ENCODE data around the gene NT5C1A. TPM values are rescaled to one million over a fixed set of nuclear protein-coding genes. Genes with fewer than 3 reads are reported as not detected.

NT5C1A gene
- total RNA-seq, 2 experiments from 2014 or later: 0.25 TPM; not detected in 1

- TF ChIP-seq CTCF (IDR thresholded peaks at IDR 0.05): no peak
These were observed 32.4 kb downstream of the NT5C1A start, which contains the start of gene HEYL for GRCh38 chr1:39639305-39640130. Gene HEYL (minus strand): TSS chr1:39639643. CDS start chr1:39639625, 18 bp downstream.

GRCh38 chr1:39638965-39639304 lies 33.0 kb downstream of the NT5C1A start:
- TF ChIP-seq CTCF (IDR thresholded peaks at IDR 0.05): no peak
- H3K4me3 Mint-ChIP-seq: peak overlapping the region; percentile 48
- peaks cover 6% of the 10 kb centered on the region for H3K4me1 Mint-ChIP-seq (ENCODE audit: low read depth)
- peaks cover 40% of the 10 kb centered on the region for H3K27me3 Mint-ChIP-seq
- ChIA-PET CTCF (interaction anchor here (1.3 to 8.1 kb wide), 5 partner anchors 13 to 33 kb away, joined by 3 to 42 read pairs (median 5); no protein-coding TSS in a partner anchor), POLR2A (interaction anchor here (1.1 kb wide), 1 partner anchor 9 kb away, joined by 4 read pairs; no protein-coding TSS in a partner anchor)
- H3K9me3 Mint-ChIP-seq: no peaks in the 10 kb centered on the region
- intact Hi-C loops (cut with micrococcal nuclease): no loop called here
- no peak for DNase-seq
- H3K36me3 Mint-ChIP-seq (ENCODE audit: low read depth): no peaks in the 10 kb centered on the region
- no peak for ATAC-seq
- no peak overlapping the region for H3K27ac Mint-ChIP-seq

More at GRCh38 chr1:39639305-39640130, 32.4 kb downstream of the NT5C1A start, which contains the start of gene HEYL:
- DNase-seq (peak; percentile 72), ATAC-seq (peak; percentile 96)
- CTCF ChIA-PET: interaction anchor here (1.4 to 8.1 kb wide), 5 partner anchors 13 to 33 kb away, joined by 4 to 42 read pairs (median 7); partner anchors contain the start of gene NT5C1A
- POLR2A ChIA-PET: interaction anchor here (1.1 kb wide), 1 partner anchor 8 kb away, joined by 4 read pairs; no protein-coding TSS in a partner anchor
- peaks cover 6% of the 10 kb centered on the region for H3K4me1 Mint-ChIP-seq (ENCODE audit: low read depth)
- H3K9me3 Mint-ChIP-seq: no peaks in the 10 kb centered on the region
- H3K4me3 Mint-ChIP-seq: peak within 1 kb of the TSS; percentile 48
- peaks cover 37% of the 10 kb centered on the region for H3K27me3 Mint-ChIP-seq
- intact Hi-C loops (cut with micrococcal nuclease): no loop called here
- no peaks in the 10 kb centered on the region for H3K36me3 Mint-ChIP-seq (ENCODE audit: low read depth)
- no peak within 1 kb of the TSS for H3K27ac Mint-ChIP-seq

GRCh38 chr1:39637361-39637760 lies 34.5 kb downstream of the NT5C1A start:
- ChIA-PET POLR2A (no interaction called here), CTCF (interaction anchor here (2.5 to 8.1 kb wide), 2 partner anchors 20 to 31 kb away, joined by 7 to 42 read pairs; no protein-coding TSS in a partner anchor)
- no peak for TF ChIP-seq CTCF (IDR thresholded peaks at IDR 0.05)
- peaks cover 37% of the 10 kb centered on the region for H3K27me3 Mint-ChIP-seq
- no peaks in the 10 kb centered on the region for H3K36me3 Mint-ChIP-seq (ENCODE audit: low read depth)
- no peak for ATAC-seq
- H3K4me1 Mint-ChIP-seq (ENCODE audit: low read depth): peaks cover 6% of the 10 kb centered on the region
- DNase-seq: no peak
- H3K4me3 Mint-ChIP-seq: no peak overlapping the region
- H3K9me3 Mint-ChIP-seq: no peaks in the 10 kb centered on the region
- intact Hi-C loops (cut with micrococcal nuclease): no loop called here
- no peak overlapping the region for H3K27ac Mint-ChIP-seq

GRCh38 chr1:39635871-39636210 lies 36.1 kb downstream of the NT5C1A start:
- POLR2A ChIA-PET: interaction anchor here (0.7 to 1.2 kb wide), 2 partner anchors 61 to 427 kb away, joined by 3 read pairs; no protein-coding TSS in a partner anchor
- ATAC-seq (no peak), DNase-seq (no peak)
- Mint-ChIP-seq H3K27ac (no peak overlapping the region), H3K4me3 (no peak overlapping the region), H3K36me3 (ENCODE audit: low read depth) (no peaks in the 10 kb centered on the region), H3K9me3 (no peaks in the 10 kb centered on the region), H3K27me3 (peaks cover 37% of the 10 kb centered on the region), H3K4me1 (ENCODE audit: low read depth) (peaks cover 10% of the 10 kb centered on the region)
- intact Hi-C loops (cut with micrococcal nuclease): no loop called here
- CTCF ChIA-PET: interaction anchor here (0.7 to 3.5 kb wide), 3 partner anchors 22 to 272 kb away, joined by 3 to 17 read pairs (median 8); no protein-coding TSS in a partner anchor
- no peak for TF ChIP-seq CTCF (IDR thresholded peaks at IDR 0.05)
